GM23338 (cell line): ENCODE data around the gene DUOX1. TPM values are rescaled to one million over a fixed set of nuclear protein-coding genes. Genes with fewer than 3 reads are reported as not detected.
"Not testable (repeated sequence)": the region's sequence is repeated elsewhere in the genome, so short reads cannot be mapped to it uniquely, and the experiment has no call there.

Experiments used
- ATAC-seq: fragments of 200-7000 bp; cut with Tn5 transposase; 3 replicates; pipeline ENCODE4 v1.9.1; 2020
- DNase-seq: peaks from one replicate; pipeline ENCODE4 v3.0.0-alpha.2; 2015; ENCODE audit warnings: low spot score
- H2AFZ ChIP-seq: fragments of 200-600 bp; sonication (generic); 2 replicates; pipeline ENCODE4 v1.8.0; 2016; ENCODE audit warnings: antibody characterized with exemption, mild to moderate bottlenecking, moderate library complexity
- H3F3A ChIP-seq: fragments of 200-600 bp; sonication (generic); replicated peaks from 2 replicates; pipeline ENCODE4 v1.8.0; 2017; ENCODE audit warnings: antibody characterized with exemption, mixed run types, low read depth
- H3K27ac ChIP-seq: fragments of 200-600 bp; sonication (generic); 2 replicates; pipeline ENCODE4 v1.6.1; 2016; ENCODE audit warnings: low read depth
- H3K27me3 ChIP-seq: fragments of 200-600 bp; sonication (generic); 2 replicates; pipeline ENCODE4 v1.8.0; 2016; ENCODE audit warnings: mild to moderate bottlenecking, mixed run types, moderate library complexity; ENCODE audit not compliant: insufficient read depth
- H3K36me3 ChIP-seq: fragments of 200-600 bp; sonication (generic); 2 replicates; pipeline ENCODE4 v1.8.0; 2016; ENCODE audit warnings: mild to moderate bottlenecking; ENCODE audit not compliant: insufficient read depth
- H3K4me1 ChIP-seq: fragments of 200-600 bp; sonication (generic); 2 replicates; pipeline ENCODE4 v1.8.0; 2016; ENCODE audit warnings: mild to moderate bottlenecking, moderate library complexity; ENCODE audit not compliant: insufficient read depth
- H3K4me2 ChIP-seq: fragments of 200-600 bp; sonication (generic); 2 replicates; pipeline ENCODE4 v1.7.1; 2017; ENCODE audit warnings: mixed run types
- H3K4me3 ChIP-seq: fragments of 200-600 bp; sonication (generic); 2 replicates; pipeline ENCODE4 v1.6.1; 2016; ENCODE audit warnings: mixed run types
- H3K79me2 ChIP-seq: fragments of 200-600 bp; sonication (generic); replicated peaks from 2 replicates; pipeline ENCODE4 v1.8.0; 2017; ENCODE audit warnings: mild to moderate bottlenecking; ENCODE audit not compliant: insufficient read depth
- H3K9me2 ChIP-seq: fragments of 200-600 bp; sonication (generic); 2 replicates; pipeline ENCODE4 v1.8.0; 2017; ENCODE audit not compliant: insufficient read depth
- H4K20me1 ChIP-seq: fragments of 200-600 bp; sonication (generic); replicated peaks from 2 replicates; pipeline ENCODE4 v1.8.0; 2017; ENCODE audit warnings: mild to moderate bottlenecking; ENCODE audit not compliant: insufficient read depth
- H3K27ac Mint-ChIP-seq: 2 replicates; pipeline ENCODE4 v1.8.0; 2020; ENCODE audit warnings: inconsistent platforms, mild to moderate bottlenecking, moderate library complexity, mixed read lengths
- H3K27me3 Mint-ChIP-seq: 3 replicates; pipeline ENCODE4 v1.8.0; 2022; ENCODE audit warnings: low read depth, mild to moderate bottlenecking, moderate library complexity, mixed read lengths, inconsistent platforms; ENCODE audit not compliant: insufficient read depth, poor library complexity
- H3K36me3 Mint-ChIP-seq: 3 replicates; pipeline ENCODE4 v1.8.0; 2021; ENCODE audit warnings: low read depth, mild to moderate bottlenecking, inconsistent platforms, moderate library complexity, mixed read lengths
- H3K4me1 Mint-ChIP-seq: 3 replicates; pipeline ENCODE4 v1.8.0; 2020; ENCODE audit warnings: mild to moderate bottlenecking, inconsistent platforms, mixed read lengths
- H3K4me3 Mint-ChIP-seq: 3 replicates; pipeline ENCODE4 v1.8.0; 2021; ENCODE audit warnings: moderate library complexity, mild to moderate bottlenecking, inconsistent platforms, mixed read lengths
- H3K9me3 Mint-ChIP-seq: 3 replicates; pipeline ENCODE4 v1.8.0; 2020; ENCODE audit warnings: moderate library complexity, mild to moderate bottlenecking, inconsistent platforms, mixed read lengths
- CREB1 ChIP-seq: fragments of 250-450 bp; sonication (Bioruptor Pico); IDR thresholded peaks from 2 replicates; pipeline ENCODE4 v1.5.0; 2020; ENCODE audit warnings: low read depth, mild to moderate bottlenecking, moderate library complexity
- CTCF ChIP-seq, 2 experiments: fragments of 200-600 bp in 1 of 2; sonication (generic) in 1 of 2; conservative IDR thresholded peaks; 2 replicates each; pipeline versions ENCODE4 v1.5.1 to v1.6.1; 2016 to 2017; ENCODE audit warnings: antibody characterized with exemption in 2 of 2, low read depth in 2 of 2, mild to moderate bottlenecking in 2 of 2, moderate library complexity in 1 of 2
- EZH2 ChIP-seq: fragments of 200-600 bp; sonication (generic); IDR thresholded peaks from one replicate; pipeline ENCODE4 v1.8.0; 2017; ENCODE audit warnings: antibody characterized with exemption, mild to moderate bottlenecking, low read depth; ENCODE audit not compliant: unreplicated experiment
- ZNF114 ChIP-seq: fragments of 250-450 bp; sonication (Bioruptor Pico); IDR thresholded peaks from 2 replicates; pipeline ENCODE4 v1.5.0; 2020; ENCODE audit warnings: mild to moderate bottlenecking, moderate library complexity
- ZNF331 ChIP-seq: fragments of 250-450 bp; sonication (Bioruptor Pico); IDR thresholded peaks from 2 replicates; pipeline ENCODE4 v1.5.0; 2020; ENCODE audit warnings: low read depth, mild to moderate bottlenecking, moderate library complexity
- polyA plus RNA-seq: library from polyadenylated mRNA; unstranded; fragments of >200 nt; fragmentation: Nextera tagmentation; extraction: Ambion mirVana; gene quantifications from 2 replicates; pipeline ENCODE4 v1.2.1, GENCODE V29; 2016
- total RNA-seq: library from RNA; depleted of rRNA; stranded (reverse); fragments of >200 nt; shearing (Covaris generic); gene quantifications from 2 replicates; pipeline ENCODE4 v1.2.3, GENCODE V29; 2014

The DUOX1 gene
- total and polyA plus RNA-seq, 2 experiments from 2014 or later: 0.69 to 0.73 TPM

- ATAC-seq: peak; percentile 78
- peaks cover 3% of the 10 kb centered on the region; the same call in 2 of the 3 replicates for H3K4me1 Mint-ChIP-seq
- H3K4me3 Mint-ChIP-seq: peak overlapping the region; percentile 73
- peak; percentile 73 for DNase-seq
- H3F3A ChIP-seq: no peaks in the 10 kb centered on the region
- H4K20me1 ChIP-seq: no peaks in the 10 kb centered on the region; the same call in 1 of the 2 replicates
- peak overlapping the region; percentile 56 for H3K4me3 ChIP-seq
- no peaks in the 10 kb centered on the region; the same call in 2 of the 3 replicates for H3K36me3 Mint-ChIP-seq
- H3K9me2 ChIP-seq: no peaks in the 10 kb centered on the region
- no peaks in the 10 kb centered on the region for H3K79me2 ChIP-seq
- no peak overlapping the region for H3K27ac ChIP-seq
- H3K4me2 ChIP-seq: peak overlapping the region; percentile 74; the same call in 1 of the 2 replicates
- H3K27me3 ChIP-seq: peaks cover 85% of the 10 kb centered on the region
- H3K9me3 Mint-ChIP-seq: no peaks in the 10 kb centered on the region; the same call in 2 of the 3 replicates
- peaks cover 7% of the 10 kb centered on the region; the same call in 1 of the 2 replicates for H3K4me1 ChIP-seq
- no peak overlapping the region for H3K27ac Mint-ChIP-seq
- H2AFZ ChIP-seq: 0 out of 2 replicates have a peak overlapping the region, but pooled peaks have one; percentile 74
- no peaks in the 10 kb centered on the region for H3K36me3 ChIP-seq
- TF ChIP-seq CREB1 (0 out of 2 replicates have a peak, but pooled peaks have one; percentile 16), ZNF114 (CRISPR knock-in tag) (no peak), EZH2 (peak; percentile 58), ZNF331 (no peak), CTCF (conservative IDR thresholded peaks at IDR 0.05; ENCODE audit: low read depth in 2 of 2) (peak in 1 of 2 experiments; percentile 59; a peak in 3 of 4 replicates)
- peaks cover 63% of the 10 kb centered on the region for H3K27me3 Mint-ChIP-seq
Measured at GRCh38 chr15:45134682-45135604, 5.1 kb downstream of the DUOX1 start.

- H4K20me1 ChIP-seq, H3K27ac ChIP-seq, DNase-seq, H3K27ac Mint-ChIP-seq, H3K4me1 ChIP-seq, H3K4me1 Mint-ChIP-seq, H3K36me3 ChIP-seq, H3K79me2 ChIP-seq, H2AFZ ChIP-seq, H3K36me3 Mint-ChIP-seq, H3K9me3 Mint-ChIP-seq, H3F3A ChIP-seq, H3K9me2 ChIP-seq: not testable (repeated sequence)
- Histone ChIP-seq H3K4me3 (peak overlapping the region; percentile 56), H3K4me2 (peak overlapping the region; percentile 73), H3K27me3 (peaks cover 76% of the 10 kb centered on the region)
- H3K27me3 Mint-ChIP-seq: peaks cover 54% of the 10 kb centered on the region
- peak overlapping the region; percentile 66 for H3K4me3 Mint-ChIP-seq
- TF ChIP-seq EZH2: peak; percentile 61
- peak; percentile 36 for ATAC-seq
Measured at GRCh38 chr15:45135705-45136377, 6.0 kb downstream of the DUOX1 start.
